IPS-18a (cell line): ENCODE data around the gene AGAP3.

Experiments
- H3K27ac ChIP-seq: one replicate; pipeline ENCODE4 v1.5.1; 2013; ENCODE audit warnings: low read length
- H3K27me3 ChIP-seq: one replicate; pipeline ENCODE4 v1.6.1; 2013; ENCODE audit warnings: mild to moderate bottlenecking, low read length; ENCODE audit not compliant: control insufficient read depth, insufficient read depth
- H3K36me3 ChIP-seq: one replicate; pipeline ENCODE4 v1.6.1; 2013; ENCODE audit warnings: low read depth, low read length; ENCODE audit not compliant: control insufficient read depth
- H3K4me1 ChIP-seq: one replicate; pipeline ENCODE4 v1.6.1; 2013; ENCODE audit warnings: low read depth, low read length; ENCODE audit not compliant: control insufficient read depth
- H3K4me3 ChIP-seq: one replicate; pipeline ENCODE4 v1.5.1; 2013; ENCODE audit warnings: low read length
- H3K9ac ChIP-seq: one replicate; pipeline ENCODE4 v1.6.1; 2013; ENCODE audit warnings: mild to moderate bottlenecking, low read length, moderate library complexity
- H3K9me3 ChIP-seq: one replicate; pipeline ENCODE4 v1.6.1; 2013; ENCODE audit warnings: low read depth, low read length; ENCODE audit not compliant: control insufficient read depth

The AGAP3 gene

DNA sequence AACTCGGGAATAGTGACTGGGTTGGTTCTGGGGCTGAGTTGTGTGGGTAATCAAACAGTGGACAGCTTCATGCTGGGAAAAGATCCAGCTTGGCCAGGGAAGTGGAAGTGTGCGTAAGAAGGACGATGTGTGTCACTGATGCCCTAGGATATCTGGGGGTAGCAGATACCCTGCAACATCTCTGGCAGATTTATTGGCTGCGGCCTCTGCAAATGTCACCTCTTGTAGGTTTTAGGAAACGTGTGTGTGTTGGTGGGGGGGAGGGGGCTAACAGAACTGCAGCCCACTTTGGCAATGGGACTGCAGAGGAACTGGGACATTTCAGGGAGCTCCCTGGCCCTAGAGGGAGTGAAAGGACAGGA lies 965 bp upstream of the AGAP3 start:
- Histone ChIP-seq H3K9ac (peak overlapping the region; percentile 45), H3K4me3 (peak overlapping the region; percentile 53), H3K36me3 (no peaks in the 10 kb centered on the region), H3K9me3 (no peaks in the 10 kb centered on the region), H3K27me3 (peaks cover 47% of the 10 kb centered on the region), H3K4me1 (peaks cover 31% of the 10 kb centered on the region), H3K27ac (no peak overlapping the region)

DNA sequence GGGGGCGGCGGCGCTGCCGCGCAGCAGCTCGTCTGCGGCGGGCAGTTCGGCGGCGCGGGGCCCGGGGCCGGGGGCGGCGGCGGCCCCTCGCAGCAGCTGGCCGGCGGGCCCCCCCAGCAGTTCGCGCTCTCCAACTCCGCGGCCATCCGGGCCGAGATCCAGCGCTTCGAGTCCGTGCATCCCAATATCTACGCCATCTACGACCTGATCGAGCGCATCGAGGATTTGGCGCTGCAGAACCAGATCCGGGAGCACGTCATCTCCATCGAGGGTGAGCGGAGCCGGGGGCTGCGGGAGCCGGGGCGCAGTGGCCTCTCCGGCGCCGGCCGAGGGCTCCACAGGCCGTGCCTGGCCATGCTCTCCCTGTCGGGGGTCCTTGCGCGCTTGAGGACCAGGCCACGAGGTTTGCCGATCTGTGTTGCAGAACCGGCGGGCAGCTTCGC lies 548 bp downstream of the AGAP3 start:
- Histone ChIP-seq H3K4me1 (peaks cover 31% of the 10 kb centered on the region), H3K27ac (no peak overlapping the region), H3K9me3 (no peaks in the 10 kb centered on the region), H3K27me3 (peaks cover 47% of the 10 kb centered on the region), H3K4me3 (peak overlapping the region; percentile 82), H3K36me3 (no peaks in the 10 kb centered on the region), H3K9ac (peak overlapping the region; percentile 73)

DNA sequence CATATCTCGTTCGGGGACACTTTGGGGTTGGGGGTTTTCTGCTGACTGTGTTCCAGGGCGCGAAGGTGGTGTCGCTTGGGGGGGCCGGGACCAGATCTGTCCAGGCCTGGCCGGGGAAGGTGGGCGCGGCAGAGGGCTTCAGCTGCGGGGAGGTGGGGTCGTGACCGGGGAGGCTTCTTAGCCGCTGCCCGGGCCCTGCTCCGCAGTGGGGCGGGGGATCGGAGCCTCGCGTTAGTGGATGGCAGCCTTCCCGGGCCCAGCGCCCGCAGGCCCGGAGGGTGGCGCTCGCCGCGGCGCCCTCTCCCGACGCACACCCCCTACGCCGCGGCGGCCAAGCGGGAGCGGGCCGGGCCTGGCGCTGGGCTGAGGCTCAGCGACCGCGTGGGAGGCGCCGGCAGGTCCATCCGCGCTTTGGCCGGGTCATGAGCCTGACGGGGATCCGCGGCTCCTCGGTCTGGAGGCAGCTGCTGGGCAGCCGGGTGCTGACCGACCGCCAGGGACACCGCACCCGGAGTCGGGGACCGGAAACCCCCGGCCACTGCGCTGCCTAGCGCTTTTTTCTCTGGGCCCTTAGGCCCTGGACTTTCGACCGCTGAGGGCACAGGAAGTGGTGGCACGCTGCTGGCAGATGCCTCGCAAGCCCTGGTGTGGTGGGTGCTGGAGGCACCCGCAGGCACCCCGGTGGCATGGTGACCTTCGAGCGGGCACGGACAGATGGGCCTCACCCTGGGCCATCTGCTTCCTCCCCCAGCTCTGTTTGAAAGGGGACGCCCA lies 1.2 kb downstream of the AGAP3 start:
- no peaks in the 10 kb centered on the region for H3K36me3 ChIP-seq
- H3K4me3 ChIP-seq, result peak overlapping the region; percentile 82
- H3K27me3 ChIP-seq, result peaks cover 47% of the 10 kb centered on the region
- peaks cover 31% of the 10 kb centered on the region for H3K4me1 ChIP-seq
- H3K27ac ChIP-seq, result no peak overlapping the region
- no peaks in the 10 kb centered on the region for H3K9me3 ChIP-seq
- H3K9ac ChIP-seq, result peak overlapping the region; percentile 73

DNA sequence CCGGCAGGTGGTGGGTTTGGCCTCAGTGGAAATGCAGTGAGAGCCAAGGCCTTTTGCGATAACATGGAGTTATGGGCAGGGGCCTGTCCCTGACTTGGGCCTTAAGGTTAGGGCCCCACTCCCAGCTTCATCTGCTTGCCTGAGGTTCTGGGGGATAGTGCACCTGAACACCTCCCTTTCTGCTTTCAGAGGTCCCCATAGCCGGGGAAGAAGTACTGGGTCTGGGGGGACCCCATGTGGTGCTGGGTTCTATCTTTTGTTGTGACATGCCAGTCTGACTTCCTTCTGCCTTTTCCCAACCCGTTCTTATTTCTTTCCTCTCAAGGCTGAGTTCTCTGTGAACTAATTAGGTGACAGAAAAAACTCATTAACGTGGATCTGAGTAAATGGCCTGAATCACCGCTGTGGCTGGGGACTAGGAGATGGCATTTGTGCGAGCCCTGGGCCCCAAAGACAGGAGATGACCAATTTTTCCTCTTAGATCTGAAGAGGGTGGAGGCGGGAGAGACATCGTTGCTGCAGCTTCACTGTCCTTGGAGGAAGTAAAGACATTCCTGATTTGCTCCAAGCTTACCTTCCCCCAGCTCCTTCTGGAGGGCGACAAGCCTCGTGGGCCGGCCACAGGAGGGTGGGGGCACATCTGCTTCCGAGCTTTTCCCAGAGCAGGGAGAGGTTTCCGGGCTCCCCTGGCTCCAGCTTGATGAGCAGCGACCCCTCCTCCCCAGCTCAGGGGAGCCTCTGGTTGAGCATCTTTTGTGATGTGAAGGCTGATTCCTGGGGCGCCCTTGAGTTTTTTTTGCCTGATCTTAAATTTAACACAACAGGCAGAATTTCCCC lies 2.0 kb downstream of the AGAP3 start:
- no peaks in the 10 kb centered on the region for H3K9me3 ChIP-seq
- peaks cover 47% of the 10 kb centered on the region for H3K27me3 ChIP-seq
- H3K36me3 ChIP-seq, result no peaks in the 10 kb centered on the region
- H3K4me3 ChIP-seq, result peak overlapping the region; percentile 82
- no peak overlapping the region for H3K27ac ChIP-seq
- peak overlapping the region; percentile 73 for H3K9ac ChIP-seq
- peaks cover 31% of the 10 kb centered on the region for H3K4me1 ChIP-seq

DNA sequence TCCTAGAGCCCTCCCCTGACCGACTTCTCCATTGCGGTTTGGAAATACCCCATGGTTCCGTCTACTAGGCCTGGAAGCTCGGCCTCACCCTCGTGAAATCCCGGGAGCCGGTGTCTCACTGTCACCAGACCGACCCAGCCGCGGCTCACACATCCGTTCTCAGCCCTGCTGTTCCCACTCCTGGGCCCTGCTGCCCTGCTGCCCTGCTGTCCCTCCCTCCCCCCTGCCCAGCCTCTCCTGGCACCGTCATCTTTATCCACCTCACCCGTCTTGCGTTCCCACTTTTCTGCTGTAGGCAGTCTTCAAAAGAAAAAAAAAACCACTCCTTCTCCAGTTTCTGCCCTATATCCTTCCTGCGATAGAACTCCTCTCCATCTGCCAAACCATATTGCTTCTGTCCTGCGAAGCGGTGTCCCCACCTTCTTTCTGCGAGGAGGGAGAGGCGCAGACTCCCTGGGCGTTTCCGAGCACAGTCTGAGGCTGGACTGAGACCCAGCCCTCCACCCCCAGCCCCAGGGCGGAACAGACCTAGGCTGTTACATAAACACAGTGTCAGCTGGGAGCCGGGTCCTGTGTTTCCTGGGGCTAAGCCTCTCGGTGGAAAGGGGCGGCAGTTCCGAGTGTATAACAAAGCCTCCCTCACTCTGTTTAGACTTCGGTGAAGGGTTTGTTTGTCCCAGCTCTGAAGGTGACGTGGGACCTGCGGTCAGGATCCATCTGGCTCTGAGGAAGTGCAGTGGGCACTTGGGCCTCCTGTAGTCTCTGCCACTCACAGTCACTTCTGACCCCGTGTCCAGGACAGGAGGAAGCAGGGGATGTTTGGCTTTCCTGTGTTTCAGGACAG lies 2.8 kb downstream of the AGAP3 start:
- no peaks in the 10 kb centered on the region for H3K36me3 ChIP-seq
- H3K4me1 ChIP-seq, result peaks cover 31% of the 10 kb centered on the region
- H3K27me3 ChIP-seq, result peaks cover 43% of the 10 kb centered on the region
- peak overlapping the region; percentile 82 for H3K4me3 ChIP-seq
- H3K9ac ChIP-seq, result peak overlapping the region; percentile 73
- no peaks in the 10 kb centered on the region for H3K9me3 ChIP-seq
- no peak overlapping the region for H3K27ac ChIP-seq

DNA sequence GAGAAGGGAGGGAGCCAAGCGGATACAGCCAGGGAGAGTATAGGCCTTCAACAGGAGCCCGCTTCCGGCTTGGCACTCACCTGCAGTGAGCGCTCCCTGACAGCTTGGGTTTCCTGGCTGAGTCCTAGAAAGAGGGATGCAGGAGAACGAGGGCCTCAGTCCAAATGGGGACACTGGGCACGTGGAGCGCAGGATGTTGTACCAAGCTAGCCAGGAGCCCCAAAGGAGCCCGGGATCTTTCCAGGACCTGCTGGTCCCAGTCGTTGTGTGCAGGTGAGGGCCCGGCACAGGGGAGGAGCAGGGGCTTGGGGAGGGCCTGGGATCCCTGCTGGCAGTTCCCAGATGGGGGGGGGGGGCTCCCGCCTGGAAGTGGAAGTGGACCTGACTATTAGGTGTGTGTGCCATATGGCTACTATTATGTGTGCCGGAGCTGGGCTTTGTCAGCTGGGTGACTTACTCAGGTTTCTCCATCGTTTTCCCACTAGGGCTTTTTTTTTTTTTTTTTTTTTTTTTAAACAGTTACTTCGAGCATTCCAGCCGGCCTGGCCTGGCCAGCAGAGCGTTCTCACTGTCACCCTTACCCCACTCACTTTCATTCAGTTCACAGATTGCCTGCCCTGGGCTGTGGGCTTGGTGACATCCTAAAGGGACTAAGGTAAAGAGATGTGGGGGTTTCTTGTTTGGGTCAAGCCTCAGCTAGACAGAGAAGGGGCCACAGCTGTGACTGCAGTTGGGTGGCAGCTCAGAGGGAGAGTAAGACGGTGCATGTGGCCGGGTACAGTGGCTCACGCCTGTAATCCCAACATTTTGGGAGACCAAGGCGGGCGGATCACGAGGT lies 3.8 kb downstream of the AGAP3 start:
- H3K4me1 ChIP-seq, result peaks cover 29% of the 10 kb centered on the region
- peaks cover 32% of the 10 kb centered on the region for H3K27me3 ChIP-seq
- no peaks in the 10 kb centered on the region for H3K36me3 ChIP-seq
- H3K9me3 ChIP-seq, result no peaks in the 10 kb centered on the region
- peak overlapping the region; percentile 82 for H3K4me3 ChIP-seq
- H3K27ac ChIP-seq, result no peak overlapping the region
- no peak overlapping the region for H3K9ac ChIP-seq

DNA sequence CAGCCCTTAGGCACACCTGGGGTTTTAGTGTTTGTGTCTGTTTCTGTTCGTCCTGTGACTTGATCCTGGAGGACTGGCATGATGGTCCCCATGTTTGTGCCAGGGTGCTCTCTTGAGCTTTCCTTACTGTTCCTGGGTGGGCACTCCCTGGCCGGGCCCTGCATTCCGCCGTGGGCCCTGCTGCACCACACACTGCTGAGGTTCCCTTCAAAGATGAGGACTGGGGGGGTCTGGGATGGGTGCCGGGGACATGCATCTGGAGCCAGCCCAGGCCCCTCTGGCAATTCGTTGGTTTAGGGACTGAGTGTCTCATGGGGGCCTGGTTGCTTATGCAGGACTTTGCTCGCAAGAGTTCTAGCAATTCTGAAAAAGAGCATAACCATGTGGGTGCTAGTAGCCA lies 4.7 kb downstream of the AGAP3 start:
- peaks cover 31% of the 10 kb centered on the region for H3K27me3 ChIP-seq
- H3K4me1 ChIP-seq, result peaks cover 24% of the 10 kb centered on the region
- no peaks in the 10 kb centered on the region for H3K36me3 ChIP-seq
- H3K9ac ChIP-seq, result no peak overlapping the region
- no peaks in the 10 kb centered on the region for H3K9me3 ChIP-seq
- no peak overlapping the region for H3K4me3 ChIP-seq
- H3K27ac ChIP-seq, result no peak overlapping the region

DNA sequence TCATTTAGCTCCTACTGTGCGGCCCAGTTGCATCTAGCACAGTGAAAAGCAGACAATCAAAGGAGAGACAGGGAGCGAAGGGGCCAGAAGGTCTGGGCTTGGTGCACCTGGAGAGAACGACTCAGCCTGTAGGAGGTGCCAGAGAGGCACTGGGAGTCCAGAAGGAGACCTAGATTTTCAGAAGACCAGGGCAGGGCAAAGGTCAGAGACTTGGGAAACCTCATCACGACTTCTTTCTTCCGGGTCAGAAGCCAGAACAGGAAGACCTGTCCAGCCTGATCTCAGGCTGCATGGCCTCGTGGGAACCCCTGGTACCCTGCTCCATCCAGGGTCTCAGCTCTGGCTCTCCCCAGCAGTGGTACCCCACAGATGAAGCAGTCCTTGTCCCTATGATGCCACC lies 5.2 kb downstream of the AGAP3 start:
- Histone ChIP-seq H3K27ac (no peak overlapping the region), H3K9me3 (no peaks in the 10 kb centered on the region), H3K36me3 (no peaks in the 10 kb centered on the region), H3K27me3 (peaks cover 31% of the 10 kb centered on the region), H3K4me1 (peaks cover 24% of the 10 kb centered on the region), H3K9ac (no peak overlapping the region), H3K4me3 (no peak overlapping the region)

DNA sequence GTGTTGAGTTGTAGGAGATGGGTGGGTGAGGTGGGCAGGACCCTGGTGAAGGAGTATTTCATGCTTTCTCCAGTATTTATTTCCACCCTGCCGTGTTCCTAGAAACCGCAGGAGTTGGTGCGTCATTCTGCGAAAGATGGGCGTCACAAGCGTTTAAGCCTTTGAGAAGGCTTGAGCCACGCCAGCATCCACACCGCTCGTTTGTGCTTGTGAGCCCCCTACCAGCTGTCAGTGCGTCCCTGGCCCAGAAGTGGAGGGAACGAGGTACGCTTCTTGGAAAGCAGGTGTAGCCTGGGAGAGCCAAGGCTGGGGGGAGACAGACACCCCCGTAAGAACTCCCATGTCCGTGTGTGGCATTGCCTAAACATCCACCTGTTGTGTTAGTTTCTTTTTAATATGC lies 5.7 kb downstream of the AGAP3 start:
- Histone ChIP-seq H3K27ac (no peak overlapping the region), H3K36me3 (no peaks in the 10 kb centered on the region), H3K9ac (no peak overlapping the region), H3K9me3 (no peaks in the 10 kb centered on the region), H3K27me3 (peaks cover 29% of the 10 kb centered on the region), H3K4me1 (peaks cover 24% of the 10 kb centered on the region), H3K4me3 (no peak overlapping the region)

DNA sequence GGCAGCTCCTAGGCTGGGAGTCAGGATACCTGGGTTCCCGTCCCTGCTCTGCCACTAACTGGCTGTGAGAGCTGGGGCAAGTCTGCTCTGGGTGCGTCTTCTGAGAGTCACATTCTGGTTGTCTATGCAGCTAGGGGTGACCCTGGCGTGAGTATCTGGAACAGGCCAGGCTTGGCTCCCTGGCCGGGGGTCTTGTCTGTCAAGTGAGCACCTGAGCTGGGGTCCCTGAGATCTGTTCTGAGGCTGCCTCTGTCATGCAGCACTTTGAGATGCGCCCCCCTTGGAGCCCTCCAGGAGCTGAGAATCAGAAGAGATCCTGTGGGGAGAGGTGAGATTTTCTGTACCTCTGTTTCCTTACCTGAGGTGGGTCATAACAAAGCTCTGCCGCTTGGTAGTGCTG lies 7.5 kb downstream of the AGAP3 start:
- H3K36me3 ChIP-seq, result no peaks in the 10 kb centered on the region
- H3K4me1 ChIP-seq, result peaks cover 13% of the 10 kb centered on the region
- no peaks in the 10 kb centered on the region for H3K9me3 ChIP-seq
- no peak overlapping the region for H3K9ac ChIP-seq
- H3K4me3 ChIP-seq, result no peak overlapping the region
- peaks cover 12% of the 10 kb centered on the region for H3K27me3 ChIP-seq
- no peak overlapping the region for H3K27ac ChIP-seq
